Hepatocyte (in vitro differentiated cells): ENCODE results near the gene RACGAP1.

Source experiments
- CTCF ChIP-seq: fragments of 200-600 bp; sonication (generic); IDR thresholded peaks from 2 replicates; pipeline ENCODE4 v1.5.1; 2016; ENCODE audit warnings: antibody characterized with exemption, mild to moderate bottlenecking; ENCODE audit not compliant: poor library complexity
- EZH2 ChIP-seq: fragments of 200-600 bp; sonication (generic); IDR thresholded peaks from 2 replicates; pipeline ENCODE4 v1.6.1; 2016; ENCODE audit warnings: antibody characterized with exemption, mild to moderate bottlenecking, borderline replicate concordance
- EZH2phosphoT487 ChIP-seq: fragments of 200-600 bp; sonication (generic); IDR thresholded peaks from one replicate; pipeline ENCODE4 v1.6.1; 2018; ENCODE audit warnings: antibody characterized with exemption, mild to moderate bottlenecking, low read depth, moderate library complexity; ENCODE audit not compliant: unreplicated experiment, severe bottlenecking

DNA sequence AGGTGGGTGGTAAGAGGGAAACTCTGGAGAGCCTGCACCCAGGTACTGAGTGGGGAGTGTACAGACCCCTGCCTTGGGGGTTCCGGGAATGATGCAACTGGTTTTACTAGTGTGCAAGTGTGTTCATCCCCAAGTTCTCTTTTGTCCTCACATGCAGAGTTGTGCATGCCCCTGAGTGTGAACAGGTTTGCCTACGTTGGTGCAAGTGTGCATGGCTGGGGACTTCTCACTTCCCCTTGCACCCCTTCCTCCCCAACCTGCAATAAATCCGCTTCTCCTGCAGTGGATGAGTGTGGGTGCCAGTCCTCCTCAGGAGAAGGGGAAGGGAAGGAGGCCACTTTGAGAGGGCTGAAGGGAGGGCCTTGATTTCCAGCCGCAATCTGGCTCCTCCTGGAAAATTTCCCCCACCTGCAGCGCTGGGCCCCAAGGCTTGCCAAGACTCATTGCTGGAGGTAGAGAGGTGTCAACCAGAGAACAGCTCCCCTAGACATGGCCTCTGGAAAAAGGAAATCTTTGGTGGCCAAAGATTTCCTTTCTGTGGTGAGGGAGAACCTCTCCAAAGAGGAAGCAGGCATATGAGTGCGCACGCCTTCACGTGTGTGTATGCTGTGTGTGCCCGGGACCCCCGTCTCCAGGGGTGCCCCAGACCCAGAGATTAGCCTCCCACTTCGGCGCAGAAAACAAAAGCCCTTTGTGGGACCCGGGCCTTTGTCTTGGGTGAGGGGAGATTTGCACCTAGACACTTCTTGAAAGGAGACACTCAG lies 69.2 kb downstream of the RACGAP1 start:
- TF ChIP-seq CTCF = no peak
- no peak for TF ChIP-seq EZH2
- TF ChIP-seq EZH2phosphoT487 = no peak
